HL-60 (cell line): ENCODE measurements around the gene ATPAF1.

Experiments
- GABPA ChIP-seq: IDR thresholded peaks from 2 replicates; pipeline ENCODE4 v1.6.1; 2012; ENCODE audit warnings: low read depth
- POLR2AphosphoS5 ChIP-seq: IDR thresholded peaks from 2 replicates; pipeline ENCODE4 v1.6.1; 2012; ENCODE audit warnings: low read depth
- REST ChIP-seq: IDR thresholded peaks from 2 replicates; pipeline ENCODE4 v1.6.1; 2012; ENCODE audit warnings: low read depth; ENCODE audit not compliant: insufficient replicate concordance
- SPI1 ChIP-seq: IDR thresholded peaks from 2 replicates; pipeline ENCODE4 v1.6.1; 2012; ENCODE audit warnings: low read depth, mild to moderate bottlenecking, borderline replicate concordance
- TF ChIP-seq, protein P1 (sequence below): IDR thresholded peaks from one replicate; pipeline ENCODE4 v1.5.1; 2011; ENCODE audit warnings: low read length, control low read depth, inconsistent platforms; ENCODE audit not compliant: insufficient read depth

GRCh38 chr1:46614604-46614984 is 53.6 kb downstream of the ATPAF1 start:
- TF ChIP-seq REST (no peak), POLR2AphosphoS5 (no peak), GABPA (no peak), SPI1 (no peak)
- TF ChIP-seq, protein P1, sequence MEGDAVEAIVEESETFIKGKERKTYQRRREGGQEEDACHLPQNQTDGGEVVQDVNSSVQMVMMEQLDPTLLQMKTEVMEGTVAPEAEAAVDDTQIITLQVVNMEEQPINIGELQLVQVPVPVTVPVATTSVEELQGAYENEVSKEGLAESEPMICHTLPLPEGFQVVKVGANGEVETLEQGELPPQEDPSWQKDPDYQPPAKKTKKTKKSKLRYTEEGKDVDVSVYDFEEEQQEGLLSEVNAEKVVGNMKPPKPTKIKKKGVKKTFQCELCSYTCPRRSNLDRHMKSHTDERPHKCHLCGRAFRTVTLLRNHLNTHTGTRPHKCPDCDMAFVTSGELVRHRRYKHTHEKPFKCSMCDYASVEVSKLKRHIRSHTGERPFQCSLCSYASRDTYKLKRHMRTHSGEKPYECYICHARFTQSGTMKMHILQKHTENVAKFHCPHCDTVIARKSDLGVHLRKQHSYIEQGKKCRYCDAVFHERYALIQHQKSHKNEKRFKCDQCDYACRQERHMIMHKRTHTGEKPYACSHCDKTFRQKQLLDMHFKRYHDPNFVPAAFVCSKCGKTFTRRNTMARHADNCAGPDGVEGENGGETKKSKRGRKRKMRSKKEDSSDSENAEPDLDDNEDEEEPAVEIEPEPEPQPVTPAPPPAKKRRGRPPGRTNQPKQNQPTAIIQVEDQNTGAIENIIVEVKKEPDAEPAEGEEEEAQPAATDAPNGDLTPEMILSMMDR, result no peak
